Measurements from ENCODE around the gene TLE6.
"Not testable (repeated sequence)": the region's sequence is repeated elsewhere in the genome, so short reads cannot be mapped to it uniquely, and the experiment has no call there.

The TLE6 gene

DNA sequence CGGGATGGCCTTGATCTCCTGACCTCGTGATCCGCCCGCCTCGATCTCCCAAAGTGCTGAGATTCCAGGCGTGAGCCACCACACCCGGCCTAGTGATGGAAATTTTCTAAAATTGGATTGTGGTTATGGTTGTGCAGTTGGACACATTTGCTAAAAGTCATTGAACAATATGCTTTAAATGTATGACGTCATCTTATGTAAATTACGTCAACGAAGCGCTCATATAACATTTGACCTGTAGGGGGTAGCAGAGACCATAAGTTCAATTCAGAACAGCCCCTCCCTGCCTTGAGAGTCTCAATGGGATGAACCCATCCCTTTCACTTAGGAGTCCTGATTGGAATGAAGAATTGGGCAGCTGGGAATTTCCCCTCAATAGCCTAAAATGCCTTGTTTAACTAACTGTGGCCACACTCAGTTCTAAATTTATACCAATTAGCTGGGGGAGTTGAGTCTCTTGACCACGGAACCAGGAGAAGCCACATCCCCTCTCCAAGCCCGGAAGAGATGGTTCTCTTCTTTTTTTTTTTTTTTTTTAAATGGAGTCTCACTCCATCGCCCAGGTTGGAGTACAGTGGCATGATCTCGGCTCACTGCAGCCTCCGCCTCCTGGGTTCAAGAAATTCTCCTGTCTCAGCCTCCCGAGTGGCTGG lies 15.2 kb upstream of the TLE6 start:
- Histone ChIP-seq H3K27me3 (ENCODE audit: insufficient read depth, low read length) (no peaks in the 10 kb centered on the region), H2BK120ac (ENCODE audit: insufficient read depth, low read length, poor library complexity) (no peak overlapping the region), H3K9me3 (ENCODE audit: insufficient read depth, low read depth, low read length) (no peaks in the 10 kb centered on the region), H3K18ac (ENCODE audit: low read length) (no peak overlapping the region), H4K8ac (ENCODE audit: low read depth, low read length) (no peak overlapping the region), H3K14ac (ENCODE audit: low read length) (no peak overlapping the region), H2BK5ac (ENCODE audit: low read depth, low read length, poor library complexity) (no peak overlapping the region), H3K4me2 (ENCODE audit: low read length) (no peak overlapping the region), H4K12ac (ENCODE audit: low read depth, low read length) (no peak overlapping the region), H3K9ac (ENCODE audit: low read length) (no peak overlapping the region), H2BK12ac (ENCODE audit: low read length) (no peak overlapping the region), H4K91ac (ENCODE audit: low read depth, low read length) (no peak overlapping the region), H3K4me3 (ENCODE audit: low read depth, low read length) (no peak overlapping the region), H3K79me2 (ENCODE audit: control insufficient read depth, insufficient read depth, low read length, poor library complexity) (no peaks in the 10 kb centered on the region), H3K4ac (ENCODE audit: low read depth, low read length) (no peak overlapping the region), H3K23ac (ENCODE audit: low read length) (no peak overlapping the region), H2AK5ac (ENCODE audit: low read length) (no peak overlapping the region), H3K27ac (ENCODE audit: low read depth, low read length) (no peak overlapping the region), H2AFZ (ENCODE audit: insufficient read depth, low read length, poor library complexity) (no peak overlapping the region), H3K36me3 (ENCODE audit: control insufficient read depth in 1 of 2, insufficient read depth in 2 of 2, low read length in 2 of 2) (no peaks in the 10 kb centered on the region), H3K79me1 (ENCODE audit: low read length) (no peaks in the 10 kb centered on the region), H3K4me1 (ENCODE audit: control insufficient read depth in 1 of 2, insufficient read depth in 2 of 2, low read length in 2 of 2) (no peaks in the 10 kb centered on the region)
- no CpG with 5 or more reads among the region's 17 CpGs for WGBS (ENCODE audit: extremely low coverage, insufficient coverage, insufficient read length)
- peak; percentile 79 to 97 for DNase-seq

DNA sequence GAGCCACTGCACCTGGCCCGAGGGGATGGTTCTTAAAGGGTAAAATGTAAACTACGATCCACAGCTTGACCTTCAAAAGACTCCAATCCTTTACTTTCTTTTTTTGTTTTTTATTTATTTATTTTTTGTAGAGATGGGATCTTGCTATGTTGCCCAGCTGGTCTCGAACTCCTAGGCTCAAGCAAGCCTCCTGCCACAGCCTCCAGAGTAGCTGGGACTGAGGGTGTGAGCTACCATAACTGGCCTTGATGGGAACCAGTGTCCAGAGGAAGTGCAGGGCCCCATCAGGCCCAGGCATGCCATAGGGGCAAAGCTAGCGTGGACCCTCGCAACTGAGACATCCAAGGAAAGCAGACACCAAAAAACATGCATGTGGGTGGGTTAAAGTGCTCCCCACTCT lies 14.2 kb upstream of the TLE6 start:
- Histone ChIP-seq H3K27ac (ENCODE audit: low read depth, low read length) (no peak overlapping the region), H3K23ac (ENCODE audit: low read length) (no peak overlapping the region), H3K79me1 (ENCODE audit: low read length) (no peaks in the 10 kb centered on the region), H4K12ac (ENCODE audit: low read depth, low read length) (no peak overlapping the region), H3K79me2 (ENCODE audit: control insufficient read depth, insufficient read depth, low read length, poor library complexity) (no peaks in the 10 kb centered on the region), H4K91ac (ENCODE audit: low read depth, low read length) (no peak overlapping the region), H2BK120ac (ENCODE audit: insufficient read depth, low read length, poor library complexity) (no peak overlapping the region), H3K27me3 (ENCODE audit: insufficient read depth, low read length) (no peaks in the 10 kb centered on the region), H3K9me3 (ENCODE audit: insufficient read depth, low read depth, low read length) (no peaks in the 10 kb centered on the region), H2AFZ (ENCODE audit: insufficient read depth, low read length, poor library complexity) (no peak overlapping the region), H3K4me2 (ENCODE audit: low read length) (no peak overlapping the region), H2AK5ac (ENCODE audit: low read length) (no peak overlapping the region), H3K4me1 (ENCODE audit: control insufficient read depth in 1 of 2, insufficient read depth in 2 of 2, low read length in 2 of 2) (no peaks in the 10 kb centered on the region), H3K4ac (ENCODE audit: low read depth, low read length) (no peak overlapping the region), H3K18ac (ENCODE audit: low read length) (no peak overlapping the region), H2BK5ac (ENCODE audit: low read depth, low read length, poor library complexity) (no peak overlapping the region), H3K9ac (ENCODE audit: low read length) (no peak overlapping the region), H3K36me3 (ENCODE audit: control insufficient read depth in 1 of 2, insufficient read depth in 2 of 2, low read length in 2 of 2) (no peaks in the 10 kb centered on the region), H2BK12ac (ENCODE audit: low read length) (no peak overlapping the region), H4K8ac (ENCODE audit: low read depth, low read length) (no peak overlapping the region), H3K4me3 (ENCODE audit: low read depth, low read length) (no peak overlapping the region), H3K14ac (ENCODE audit: low read length) (no peak overlapping the region)
- no CpG with 5 or more reads among the region's 5 CpGs for WGBS (ENCODE audit: extremely low coverage, insufficient coverage, insufficient read length)
- DNase-seq: no peak

DNA sequence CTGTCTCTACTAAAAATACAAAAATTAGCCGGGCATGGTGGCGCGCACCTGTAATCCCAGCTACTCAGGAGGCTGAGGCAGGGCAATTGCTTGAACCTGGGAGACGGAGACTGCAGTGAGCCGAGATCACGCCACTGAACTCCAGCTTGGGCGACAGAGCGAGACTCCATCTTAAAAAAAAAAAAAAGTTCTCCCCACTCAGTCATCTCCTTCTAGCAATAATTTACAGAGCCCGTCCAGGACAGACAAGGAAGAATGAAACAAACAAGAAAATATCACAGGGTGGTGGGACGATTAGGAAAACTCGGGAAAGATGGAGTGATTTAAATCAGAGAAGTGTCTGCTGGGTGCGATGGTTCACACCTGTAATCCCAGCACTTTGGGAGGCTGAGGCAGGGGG lies 13.7 kb upstream of the TLE6 start:
- H3K4me3 ChIP-seq (ENCODE audit: low read depth, low read length); H3K18ac ChIP-seq (ENCODE audit: low read length); H3K14ac ChIP-seq (ENCODE audit: low read length); H2BK5ac ChIP-seq (ENCODE audit: low read depth, low read length, poor library complexity); H3K4me1 ChIP-seq (ENCODE audit: control insufficient read depth in 1 of 2, insufficient read depth in 2 of 2, low read length in 2 of 2); H3K27me3 ChIP-seq (ENCODE audit: insufficient read depth, low read length); H3K9ac ChIP-seq (ENCODE audit: low read length); H3K79me1 ChIP-seq (ENCODE audit: low read length); H2AK5ac ChIP-seq (ENCODE audit: low read length); DNase-seq; H4K91ac ChIP-seq (ENCODE audit: low read depth, low read length); H2BK12ac ChIP-seq (ENCODE audit: low read length); H2BK120ac ChIP-seq (ENCODE audit: insufficient read depth, low read length, poor library complexity); H3K9me3 ChIP-seq (ENCODE audit: insufficient read depth, low read depth, low read length); H3K27ac ChIP-seq (ENCODE audit: low read depth, low read length); H2AFZ ChIP-seq (ENCODE audit: insufficient read depth, low read length, poor library complexity); H3K4ac ChIP-seq (ENCODE audit: low read depth, low read length); H3K79me2 ChIP-seq (ENCODE audit: control insufficient read depth, insufficient read depth, low read length, poor library complexity); H3K36me3 ChIP-seq (ENCODE audit: control insufficient read depth in 1 of 2, insufficient read depth in 2 of 2, low read length in 2 of 2); H3K23ac ChIP-seq (ENCODE audit: low read length); H4K12ac ChIP-seq (ENCODE audit: low read depth, low read length); H4K8ac ChIP-seq (ENCODE audit: low read depth, low read length); H3K4me2 ChIP-seq (ENCODE audit: low read length): not testable (repeated sequence)
- WGBS (ENCODE audit: extremely low coverage, insufficient coverage, insufficient read length): no CpG with 5 or more reads among the region's 12 CpGs

DNA sequence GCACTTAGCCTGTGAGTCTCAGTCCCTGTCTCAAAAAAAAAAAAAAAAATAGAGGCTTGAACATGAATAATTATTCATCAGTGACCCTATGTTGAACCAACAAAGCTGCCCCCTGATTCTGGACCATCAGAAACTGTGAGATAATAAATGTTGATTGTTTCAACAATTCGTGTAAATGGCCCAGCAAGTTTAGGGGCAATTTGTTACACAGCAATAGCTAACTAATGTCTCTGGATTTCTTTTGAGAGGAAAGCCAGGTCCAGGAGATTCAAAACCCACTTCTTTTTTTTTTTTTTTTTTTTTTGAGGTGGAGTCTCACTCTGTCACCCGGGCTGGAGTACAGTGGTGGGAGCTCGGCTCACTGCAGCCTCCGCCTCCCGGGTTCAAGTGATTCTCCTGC lies 12.5 kb upstream of the TLE6 start:
- no peaks in the 10 kb centered on the region for H3K36me3 ChIP-seq (ENCODE audit: control insufficient read depth in 1 of 2, insufficient read depth in 2 of 2, low read length in 2 of 2)
- H3K23ac ChIP-seq (ENCODE audit: low read length): no peak overlapping the region
- no peak overlapping the region for H2BK120ac ChIP-seq (ENCODE audit: insufficient read depth, low read length, poor library complexity)
- no peak overlapping the region for H2AK5ac ChIP-seq (ENCODE audit: low read length)
- no peak overlapping the region for H4K8ac ChIP-seq (ENCODE audit: low read depth, low read length)
- H3K14ac ChIP-seq (ENCODE audit: low read length): no peak overlapping the region
- H3K9me3 ChIP-seq (ENCODE audit: insufficient read depth, low read depth, low read length): no peaks in the 10 kb centered on the region
- H4K91ac ChIP-seq (ENCODE audit: low read depth, low read length): no peak overlapping the region
- H3K4ac ChIP-seq (ENCODE audit: low read depth, low read length): no peak overlapping the region
- no peak overlapping the region for H4K12ac ChIP-seq (ENCODE audit: low read depth, low read length)
- H3K18ac ChIP-seq (ENCODE audit: low read length): no peak overlapping the region
- H3K4me1 ChIP-seq (ENCODE audit: control insufficient read depth in 1 of 2, insufficient read depth in 2 of 2, low read length in 2 of 2): no peaks in the 10 kb centered on the region
- no peak overlapping the region for H3K4me2 ChIP-seq (ENCODE audit: low read length)
- no peak overlapping the region for H3K9ac ChIP-seq (ENCODE audit: low read length)
- H3K79me2 ChIP-seq (ENCODE audit: control insufficient read depth, insufficient read depth, low read length, poor library complexity): no peaks in the 10 kb centered on the region
- no peak overlapping the region for H3K27ac ChIP-seq (ENCODE audit: low read depth, low read length)
- peaks cover 2% of the 10 kb centered on the region for H3K79me1 ChIP-seq (ENCODE audit: low read length)
- no CpG with 5 or more reads among the region's 5 CpGs for WGBS (ENCODE audit: extremely low coverage, insufficient coverage, insufficient read length)
- H2AFZ ChIP-seq (ENCODE audit: insufficient read depth, low read length, poor library complexity): no peak overlapping the region
- H2BK12ac ChIP-seq (ENCODE audit: low read length): no peak overlapping the region
- H3K4me3 ChIP-seq (ENCODE audit: low read depth, low read length): no peak overlapping the region
- no peaks in the 10 kb centered on the region for H3K27me3 ChIP-seq (ENCODE audit: insufficient read depth, low read length)
- no peak for DNase-seq
- no peak overlapping the region for H2BK5ac ChIP-seq (ENCODE audit: low read depth, low read length, poor library complexity)

All from trophoblast cell (in vitro differentiated cells and primary cell).